ENCODE results near the gene VPS16. TPM values are rescaled to one million over a fixed set of nuclear protein-coding genes. Genes with fewer than 3 reads are reported as not detected.
A peak's percentile ranks its signal among the peaks of the same experiment; 100 is the strongest.
"Not testable (repeated sequence)": the region's sequence is repeated elsewhere in the genome, so short reads cannot be mapped to it uniquely, and the experiment has no call there.

VPS16 gene
- polyA plus RNA-seq, 3 donors from 2014 or later, result 61.8 to 81.3 (median 76.5) TPM

DNA sequence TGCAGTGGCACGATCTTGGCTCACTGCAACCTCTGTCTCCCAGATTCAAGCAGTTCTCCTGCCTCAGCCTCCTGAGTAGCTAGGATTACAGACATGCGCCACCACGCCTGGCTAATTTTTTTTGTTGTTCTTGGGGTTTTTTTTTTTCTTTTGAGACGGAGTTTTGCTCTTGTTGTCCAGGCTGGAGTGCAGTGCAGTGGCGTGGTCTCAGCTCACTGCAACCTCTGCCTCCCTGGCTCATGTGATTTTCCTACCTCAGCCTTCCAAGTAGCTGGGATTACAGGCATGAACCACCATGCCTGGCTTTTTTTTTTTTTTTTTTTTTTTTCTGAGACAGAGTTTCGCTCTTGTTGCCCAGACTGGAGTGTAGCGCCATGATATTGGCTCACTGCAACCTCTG lies 9.3 kb upstream of the VPS16 start:
- not testable (repeated sequence) for H3K36me3 Mint-ChIP-seq; H3K9me3 Mint-ChIP-seq; DNase-seq; H3K27ac Mint-ChIP-seq; H3K27me3 Mint-ChIP-seq (ENCODE audit: low read depth in 3 of 3); H3K4me3 Mint-ChIP-seq
- peaks cover 10 to 11% of the 10 kb centered on the region in 2 donors for H3K4me1 Mint-ChIP-seq

GRCh38 chr20:2833761-2834160 lies 6.8 kb upstream of the VPS16 start:
- Mint-ChIP-seq H3K9me3 (no peaks in the 10 kb centered on the region), H3K27me3 (ENCODE audit: low read depth in 3 of 3) (peaks cover 3 to 8% (median 4%) of the 10 kb centered on the region in 3 donors), H3K4me1 (peaks cover 0 to 12% of the 10 kb centered on the region in 2 donors), H3K4me3 (no peak overlapping the region), H3K27ac (no peak overlapping the region), H3K36me3 (peaks cover 9 to 14% (median 9%) of the 10 kb centered on the region in 3 donors)
- DNase-seq, result no peak

DNA sequence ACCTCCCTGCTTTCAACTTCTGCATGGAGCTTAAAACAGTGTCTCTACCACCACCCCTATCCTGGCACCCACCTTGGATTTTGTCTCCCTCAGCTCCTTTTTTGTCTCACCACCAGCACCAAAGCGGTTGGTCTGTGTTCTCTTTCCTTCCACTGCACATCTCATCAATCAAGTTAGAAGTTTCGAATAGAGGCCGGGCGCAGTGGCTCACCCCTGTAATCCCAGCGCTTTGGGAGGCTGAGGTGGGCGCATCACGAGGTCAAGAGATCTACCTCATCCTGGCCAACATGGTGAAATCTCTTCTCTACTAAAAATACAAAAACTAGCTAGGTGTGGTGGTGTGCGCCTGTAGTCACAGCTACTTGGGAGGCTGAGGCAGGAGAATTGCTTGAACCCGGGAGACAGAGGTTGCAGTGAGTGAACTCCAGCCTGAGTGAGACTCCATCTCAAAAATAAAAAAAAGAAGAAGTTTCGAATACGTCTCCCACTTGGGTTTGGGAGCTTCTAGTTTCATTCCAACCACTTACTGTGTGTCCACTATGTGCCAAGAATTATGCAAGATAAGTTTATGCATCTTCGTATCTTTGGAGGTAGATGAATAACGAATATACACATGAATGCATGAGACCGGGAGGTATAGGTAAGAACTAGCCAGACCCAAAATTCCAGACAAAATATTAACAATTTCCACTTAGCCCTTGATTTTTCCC lies 6.0 kb upstream of the VPS16 start:
- no peak overlapping the region for H3K4me3 Mint-ChIP-seq
- H3K9me3 Mint-ChIP-seq, result no peaks in the 10 kb centered on the region
- H3K27me3 Mint-ChIP-seq (ENCODE audit: low read depth in 3 of 3), result peaks cover 0 to 12% (median 2%) of the 10 kb centered on the region in 3 donors
- DNase-seq, result no peak
- peaks cover 9 to 14% (median 9%) of the 10 kb centered on the region in 3 donors for H3K36me3 Mint-ChIP-seq
- H3K4me1 Mint-ChIP-seq, result peaks cover 7 to 17% of the 10 kb centered on the region in 2 donors
- H3K27ac Mint-ChIP-seq, result no peak overlapping the region

- peaks cover 0 to 12% (median 2%) of the 10 kb centered on the region in 3 donors for H3K27me3 Mint-ChIP-seq (ENCODE audit: low read depth in 3 of 3)
- H3K4me3 Mint-ChIP-seq, result no peak overlapping the region
- DNase-seq, result no peak
- H3K9me3 Mint-ChIP-seq, result no peaks in the 10 kb centered on the region
- peaks cover 9 to 14% (median 9%) of the 10 kb centered on the region in 3 donors for H3K36me3 Mint-ChIP-seq
- no peak overlapping the region for H3K27ac Mint-ChIP-seq
- H3K4me1 Mint-ChIP-seq, result peaks cover 9 to 20% of the 10 kb centered on the region in 2 donors
Measured at GRCh38 chr20:2835331-2835796, 5.2 kb upstream of the VPS16 start.

GRCh38 chr20:2836035-2836434 lies 4.5 kb upstream of the VPS16 start:
- Mint-ChIP-seq H3K36me3 (peaks cover 9 to 14% (median 9%) of the 10 kb centered on the region in 3 donors), H3K27me3 (ENCODE audit: low read depth in 3 of 3) (peaks cover 0 to 12% (median 3%) of the 10 kb centered on the region in 3 donors), H3K9me3 (no peaks in the 10 kb centered on the region), H3K4me3 (no peak overlapping the region), H3K27ac (no peak overlapping the region), H3K4me1 (peaks cover 10 to 22% of the 10 kb centered on the region in 2 donors)
- DNase-seq, result no peak

DNA sequence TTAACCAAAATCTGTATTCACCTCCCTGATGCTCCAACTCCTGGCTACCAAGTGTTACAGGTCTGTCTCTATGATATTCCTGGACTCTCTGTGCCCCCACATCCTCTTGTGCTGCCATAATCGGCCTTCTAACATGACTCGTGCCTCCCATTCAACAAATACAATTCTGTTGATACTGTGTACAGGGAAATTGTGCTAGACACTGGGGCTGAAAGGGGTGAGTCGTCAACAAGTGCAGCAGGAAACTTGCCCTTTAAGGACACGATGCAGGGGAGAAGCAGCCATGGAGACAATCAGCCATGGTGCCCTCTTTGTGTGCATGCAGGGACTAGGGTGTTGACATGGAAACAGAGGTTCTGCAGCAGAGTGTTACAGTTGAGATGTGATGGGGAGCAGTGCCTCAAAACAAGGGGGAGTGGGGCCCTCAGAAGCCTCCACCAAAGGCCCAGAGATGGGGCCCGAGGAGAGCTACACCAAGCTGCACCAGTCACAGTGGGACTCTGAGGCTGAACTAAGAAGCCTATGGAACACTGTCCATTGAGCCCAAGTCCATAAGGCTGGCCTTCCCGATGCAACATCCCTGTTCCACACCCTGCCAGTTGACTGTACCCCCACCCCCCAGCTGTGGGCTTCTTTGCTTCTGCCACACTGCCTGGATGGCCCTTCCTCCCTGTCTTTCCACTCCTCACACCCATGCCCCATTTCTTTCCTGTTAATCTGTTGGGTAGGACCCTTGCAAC lies 3.2 kb upstream of the VPS16 start:
- no peak for DNase-seq
- peaks cover 0 to 15% (median 6%) of the 10 kb centered on the region in 3 donors for H3K27me3 Mint-ChIP-seq (ENCODE audit: low read depth in 3 of 3)
- peak overlapping the region in 3 of 6 donors; percentile 62 to 78 (median 70) for H3K27ac Mint-ChIP-seq

DNA sequence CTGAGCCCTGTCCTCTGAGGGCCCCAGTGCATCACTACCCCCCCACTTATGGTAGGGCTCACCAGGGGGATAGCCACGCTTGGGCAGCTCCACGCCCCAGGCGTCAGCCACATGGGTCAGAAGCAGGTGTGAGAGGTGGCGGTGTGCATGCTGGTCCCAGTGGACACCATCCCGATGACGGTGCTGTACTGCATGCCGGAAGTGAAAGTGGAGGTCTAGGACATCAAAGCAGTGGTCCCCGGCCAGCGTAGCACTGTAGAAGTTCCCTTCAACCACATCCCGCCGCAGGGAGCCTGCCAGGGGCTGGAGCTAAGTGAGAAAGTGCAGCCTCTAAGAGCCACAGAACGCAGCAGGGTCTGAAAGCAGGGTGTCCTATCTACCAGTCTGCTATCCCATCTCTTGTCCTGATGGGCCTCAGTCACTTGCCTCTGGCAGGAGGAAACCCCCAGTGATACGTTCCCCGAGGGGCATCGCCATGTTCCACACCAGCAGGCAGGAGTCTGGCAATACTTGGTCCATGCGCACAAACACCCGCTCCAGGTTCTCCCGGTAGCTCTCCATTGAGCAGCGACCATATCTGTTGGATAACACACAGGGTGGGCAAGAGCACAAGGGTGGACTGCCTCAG lies 2.3 kb upstream of the VPS16 start:
- H3K9me3 Mint-ChIP-seq, result no peaks in the 10 kb centered on the region
- H3K27ac Mint-ChIP-seq, result peak overlapping the region in 1 of 6 donors; percentile 78
- H3K4me3 Mint-ChIP-seq, result peak overlapping the region; percentile 30 to 67 (median 52)

More for the DNA sequence above, 3.2 kb upstream of the VPS16 start:
- H3K9me3 Mint-ChIP-seq, result no peaks in the 10 kb centered on the region
- peaks cover 9 to 14% (median 9%) of the 10 kb centered on the region in 3 donors for H3K36me3 Mint-ChIP-seq
- H3K4me1 Mint-ChIP-seq, result peaks cover 17 to 29% of the 10 kb centered on the region in 2 donors
- peak overlapping the region in 2 of 5 donors; percentile 21 to 67 for H3K4me3 Mint-ChIP-seq

DNA sequence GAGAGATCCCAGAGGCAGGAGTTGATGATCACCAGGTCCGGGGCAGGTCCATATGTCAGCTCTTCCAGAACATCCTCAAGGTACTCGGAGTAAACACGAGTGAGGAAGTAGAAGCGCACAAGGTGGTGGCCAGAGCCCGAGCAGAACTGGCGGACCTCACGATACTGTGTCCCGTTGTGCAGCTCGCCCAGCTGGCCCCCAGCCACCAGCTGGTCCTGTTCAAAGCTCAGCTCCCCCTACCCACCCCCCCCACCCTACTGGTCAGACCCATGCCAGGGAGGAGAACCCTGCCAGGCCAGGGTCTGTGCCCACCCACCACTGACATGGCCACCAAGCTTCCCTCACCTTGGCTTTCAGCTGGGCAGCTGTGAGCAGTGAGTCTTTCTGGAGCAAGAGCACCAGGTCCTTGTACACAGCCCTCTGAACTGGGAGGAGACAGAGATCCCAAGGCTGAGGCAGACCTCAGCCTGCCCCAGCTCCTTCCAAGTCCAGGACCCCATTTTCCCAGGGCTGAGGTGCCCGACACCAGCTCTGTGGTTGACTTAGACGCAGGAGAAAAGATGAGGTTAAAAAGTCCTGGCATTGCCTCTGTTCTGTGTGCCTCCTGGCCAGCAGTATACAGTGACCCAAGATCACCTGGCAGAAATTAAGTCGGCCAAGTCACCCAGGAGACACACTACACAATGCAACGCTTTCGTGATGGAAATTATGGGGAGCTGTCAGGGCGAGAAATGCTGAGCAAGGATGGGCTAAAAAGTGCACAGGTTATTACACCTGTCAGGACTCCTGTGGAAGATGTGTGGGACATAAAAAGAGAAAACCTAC lies 1.5 kb upstream of the VPS16 start:
- Mint-ChIP-seq H3K9me3 (no peaks in the 10 kb centered on the region), H3K36me3 (peaks cover 9 to 14% (median 9%) of the 10 kb centered on the region in 3 donors), H3K27ac (peak overlapping the region; percentile 77 to 92 (median 88)), H3K27me3 (ENCODE audit: low read depth in 3 of 3) (peaks cover 0 to 13% (median 6%) of the 10 kb centered on the region in 3 donors), H3K4me1 (peaks cover 28 to 32% of the 10 kb centered on the region in 2 donors), H3K4me3 (peak overlapping the region; percentile 83 to 89 (median 86))
- DNase-seq, result no peak

More for the DNA sequence above, 2.3 kb upstream of the VPS16 start:
- peaks cover 9 to 14% (median 9%) of the 10 kb centered on the region in 3 donors for H3K36me3 Mint-ChIP-seq
- peaks cover 0 to 14% (median 6%) of the 10 kb centered on the region in 3 donors for H3K27me3 Mint-ChIP-seq (ENCODE audit: low read depth in 3 of 3)
- DNase-seq, result no peak
- peaks cover 20 to 29% of the 10 kb centered on the region in 2 donors for H3K4me1 Mint-ChIP-seq

DNA sequence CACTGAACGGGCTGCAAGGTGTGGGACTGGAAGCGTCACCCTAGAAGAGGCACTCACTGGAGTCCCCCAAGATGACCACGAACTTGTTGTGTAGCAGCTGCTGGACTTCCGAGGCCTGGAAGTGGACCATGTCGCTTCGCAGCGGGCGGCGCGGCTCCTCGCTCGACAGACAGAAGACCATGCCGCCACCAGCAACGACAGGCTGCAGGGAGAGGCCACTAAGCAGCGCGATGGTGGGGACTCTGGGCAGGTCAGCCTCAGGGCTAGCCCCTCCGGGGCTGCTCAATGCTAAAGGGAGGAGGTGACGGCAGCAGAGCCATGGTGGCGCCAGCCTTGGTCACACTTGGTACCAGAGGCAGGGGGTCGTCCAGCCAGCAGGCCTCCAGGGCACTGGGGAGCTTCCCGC lies 810 bp upstream of the VPS16 start:
- Mint-ChIP-seq H3K36me3 (peaks cover 9 to 14% (median 9%) of the 10 kb centered on the region in 3 donors), H3K27ac (peak overlapping the region; percentile 77 to 92 (median 88)), H3K27me3 (ENCODE audit: low read depth in 3 of 3) (peaks cover 0 to 12% (median 6%) of the 10 kb centered on the region in 3 donors), H3K4me1 (peaks cover 35 to 38% of the 10 kb centered on the region in 2 donors), H3K9me3 (no peaks in the 10 kb centered on the region), H3K4me3 (peak overlapping the region; percentile 83 to 89 (median 86))
- DNase-seq, result no peak

- peaks cover 42 to 43% of the 10 kb centered on the region in 2 donors for H3K4me1 Mint-ChIP-seq
- H3K27me3 Mint-ChIP-seq (ENCODE audit: low read depth in 3 of 3), result peaks cover 0 to 8% (median 6%) of the 10 kb centered on the region in 3 donors
- peak overlapping the region; percentile 89 to 93 (median 91) for H3K4me3 Mint-ChIP-seq
- no peaks in the 10 kb centered on the region for H3K9me3 Mint-ChIP-seq
- peak overlapping the region; percentile 74 to 93 (median 88) for H3K27ac Mint-ChIP-seq
- peaks cover 8 to 9% (median 9%) of the 10 kb centered on the region in 3 donors for H3K36me3 Mint-ChIP-seq
- DNase-seq, result no peak
Measured at GRCh38 chr20:2840967-2841531, 504 bp downstream of the VPS16 start.

DNA sequence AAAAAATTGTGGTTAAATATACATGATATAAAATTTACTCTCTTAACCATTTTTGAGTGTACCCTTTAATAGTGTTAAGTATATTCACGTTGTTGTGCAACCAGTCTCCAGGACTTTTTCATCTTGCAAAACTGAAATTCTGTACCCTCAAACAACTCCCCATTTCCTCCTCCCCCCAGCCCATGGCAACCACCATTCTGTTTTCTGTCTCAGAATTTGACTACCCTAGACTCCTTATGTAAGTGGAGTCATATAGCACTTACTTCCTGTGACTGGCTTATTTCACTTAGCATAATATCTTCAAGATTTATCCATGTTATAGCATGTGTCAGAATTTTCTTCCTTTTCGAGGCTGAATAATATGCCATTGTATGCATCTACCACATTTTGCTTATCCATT lies 5.1 kb downstream of the VPS16 start:
- no peak for DNase-seq
- no peak overlapping the region for H3K4me3 Mint-ChIP-seq

GRCh38 chr20:2846698-2847097 lies 6.2 kb downstream of the VPS16 start:
- no peak for DNase-seq
- H3K27me3 Mint-ChIP-seq (ENCODE audit: low read depth in 3 of 3), result peaks cover 0 to 5% (median 1%) of the 10 kb centered on the region in 3 donors
- H3K36me3 Mint-ChIP-seq, result no peaks in the 10 kb centered on the region
- H3K4me3 Mint-ChIP-seq, result no peak overlapping the region
- H3K9me3 Mint-ChIP-seq, result no peaks in the 10 kb centered on the region
- H3K4me1 Mint-ChIP-seq, result peaks cover 35 to 49% of the 10 kb centered on the region in 2 donors
- H3K27ac Mint-ChIP-seq, result peak overlapping the region in 3 of 6 donors; percentile 16 to 57 (median 50)

More for the DNA sequence above, 5.1 kb downstream of the VPS16 start:
- Mint-ChIP-seq H3K27me3 (ENCODE audit: low read depth in 3 of 3) (peaks cover 2 to 4% (median 3%) of the 10 kb centered on the region in 3 donors), H3K27ac (peak overlapping the region in 4 of 6 donors; percentile 10 to 72 (median 42)), H3K4me1 (peaks cover 34 to 45% of the 10 kb centered on the region in 2 donors), H3K9me3 (no peaks in the 10 kb centered on the region), H3K36me3 (no peaks in the 10 kb centered on the region)
